Measurements from ENCODE around the gene MT1E.
"Not testable (repeated sequence)": the region's sequence is repeated elsewhere in the genome, so short reads cannot be mapped to it uniquely, and the experiment has no call there.

Gene MT1E

GRCh38 chr16:56625140-56625942 is at the start of gene MT1E:
MT1E (plus strand) TSS chr16:56625781; CDS start chr16:56625852, 71 bp downstream.
- DNase-seq (ENCODE audit: low read depth in 1 of 2, low spot score in 1 of 2), result peak in 1 of 2 donors; percentile 59

- peak; percentile 78 to 83 for DNase-seq (ENCODE audit: low read depth in 1 of 2, low spot score in 1 of 2)
Observed at GRCh38 chr16:56576585-56577299, 48.8 kb upstream of the MT1E start.

GRCh38 chr16:56577300-56577625 is 48.3 kb upstream of the MT1E start:
- DNase-seq (ENCODE audit: low read depth in 1 of 2, low spot score in 1 of 2), result no peak

- DNase-seq (ENCODE audit: low read depth in 1 of 2, low spot score in 1 of 2), result no peak
Observed at GRCh38 chr16:56580391-56581048, 45.1 kb upstream of the MT1E start.

GRCh38 chr16:56582911-56583310 is 42.7 kb upstream of the MT1E start:
- not testable (repeated sequence) for DNase-seq (ENCODE audit: low read depth in 1 of 2, low spot score in 1 of 2)

GRCh38 chr16:56583351-56584168 is 42.0 kb upstream of the MT1E start:
- no peak for DNase-seq (ENCODE audit: low read depth in 1 of 2, low spot score in 1 of 2)

GRCh38 chr16:56584276-56584675 is 41.3 kb upstream of the MT1E start:
- DNase-seq (ENCODE audit: low read depth in 1 of 2, low spot score in 1 of 2), result no peak

GRCh38 chr16:56588781-56589140 is 36.8 kb upstream of the MT1E start:
- no peak for DNase-seq (ENCODE audit: low read depth in 1 of 2, low spot score in 1 of 2)

GRCh38 chr16:56589141-56590039 is 36.2 kb upstream of the MT1E start, which contains the start of gene MT3:
MT3 (plus strand) TSS chr16:56589528; CDS start chr16:56589591, 63 bp downstream.
- no peak for DNase-seq (ENCODE audit: low read depth in 1 of 2, low spot score in 1 of 2)

- no peak for DNase-seq (ENCODE audit: low read depth in 1 of 2, low spot score in 1 of 2)
Observed at GRCh38 chr16:56591377-56592060, 34.1 kb upstream of the MT1E start.

- no peak for DNase-seq (ENCODE audit: low read depth in 1 of 2, low spot score in 1 of 2)
Observed at GRCh38 chr16:56593573-56594291, 31.8 kb upstream of the MT1E start.

GRCh38 chr16:56594292-56594619 is 31.3 kb upstream of the MT1E start:
- DNase-seq (ENCODE audit: low read depth in 1 of 2, low spot score in 1 of 2), result no peak

- DNase-seq (ENCODE audit: low read depth in 1 of 2, low spot score in 1 of 2), result no peak
Observed at GRCh38 chr16:56600398-56600999, 25.1 kb upstream of the MT1E start.

- DNase-seq (ENCODE audit: low read depth in 1 of 2, low spot score in 1 of 2), result no peak
Observed at GRCh38 chr16:56601325-56601724, 24.3 kb upstream of the MT1E start.

- DNase-seq (ENCODE audit: low read depth in 1 of 2, low spot score in 1 of 2), result no peak
Observed at GRCh38 chr16:56603589-56603988, 22.0 kb upstream of the MT1E start.

- no peak for DNase-seq (ENCODE audit: low read depth in 1 of 2, low spot score in 1 of 2)
Observed at GRCh38 chr16:56604966-56605365, 20.6 kb upstream of the MT1E start.

- no peak for DNase-seq (ENCODE audit: low read depth in 1 of 2, low spot score in 1 of 2)
Observed at GRCh38 chr16:56605475-56605874, 20.1 kb upstream of the MT1E start.

GRCh38 chr16:56606071-56606475 is 19.5 kb upstream of the MT1E start:
- no peak for DNase-seq (ENCODE audit: low read depth in 1 of 2, low spot score in 1 of 2)

Data from activated CD4-positive, alpha-beta T cell treated with anti-CD3 and anti-CD28 coated beads, Interleukin-2, amount 50 U/mL, for 24 hours (primary cell).